Subcutaneous abdominal adipose tissue (tissue), 5 donors: ENCODE measurements around the gene SLC17A6.

ENCODE experiments used
- H3K27ac ChIP-seq: one replicate; pipeline ENCODE4 v1.7.0; 2013; ENCODE audit warnings: low read depth, mild to moderate bottlenecking, inconsistent platforms, low read length, moderate library complexity
- H3K27me3 ChIP-seq, 5 donors: one replicate each; pipeline ENCODE4 v1.7.0; 2013; ENCODE audit warnings: low read length in 5 of 5, inconsistent platforms in 1 of 5; ENCODE audit not compliant: control insufficient read depth in 5 of 5, insufficient read depth in 4 of 5
- H3K36me3 ChIP-seq, 5 donors: one replicate each; pipeline ENCODE4 v1.7.0; 2013; ENCODE audit warnings: low read length in 5 of 5; ENCODE audit not compliant: control insufficient read depth in 5 of 5, insufficient read depth in 5 of 5
- H3K4me1 ChIP-seq, 5 donors: one replicate each; pipeline ENCODE4 v1.7.0; 2013; ENCODE audit warnings: low read length in 5 of 5, mild to moderate bottlenecking in 3 of 5, moderate library complexity in 1 of 5; ENCODE audit not compliant: control insufficient read depth in 5 of 5, insufficient read depth in 5 of 5
- H3K4me3 ChIP-seq, 5 donors: one replicate each; pipeline ENCODE4 v1.7.0; 2013; ENCODE audit warnings: low read length in 5 of 5, low read depth in 1 of 5
- H3K9ac ChIP-seq, 5 donors: one replicate each; pipeline ENCODE4 v1.7.0; 2013; ENCODE audit warnings: low read length in 5 of 5, mild to moderate bottlenecking in 4 of 5, moderate library complexity in 3 of 5
- H3K9me3 ChIP-seq, 5 donors: one replicate each; pipeline ENCODE4 v1.7.0; 2013; ENCODE audit warnings: low read length in 5 of 5; ENCODE audit not compliant: control insufficient read depth in 5 of 5
- donor health status: healthy.
- donor health status: healthy.
- donor health status: healthy.
- donor health status: healthy.
- donor health status: healthy.

Gene SLC17A6

GRCh38 chr11:22337596-22338485, at the start of gene SLC17A6:
Gene SLC17A6, plus strand, starts transcription at chr11:22338381. Its CDS starts 153 bp downstream, at chr11:22338534.
- Histone ChIP-seq H3K36me3 (no peaks in the 10 kb centered on the region), H3K9me3 (peaks cover 0 to 3% (median 0%) of the 10 kb centered on the region in 5 donors), H3K27me3 (peaks cover 40 to 51% (median 45%) of the 10 kb centered on the region in 5 donors), H3K9ac (no peak within 1 kb of the TSS), H3K4me1 (no peaks in the 10 kb centered on the region), H3K4me3 (no peak within 1 kb of the TSS), H3K27ac (no peak within 1 kb of the TSS)

GRCh38 chr11:22302368-22302767, 35.8 kb upstream of the SLC17A6 start:
- Histone ChIP-seq H3K36me3 (no peaks in the 10 kb centered on the region), H3K4me3 (no peak overlapping the region), H3K27ac (no peak overlapping the region), H3K4me1 (no peaks in the 10 kb centered on the region), H3K27me3 (peaks cover 0 to 2% (median 0%) of the 10 kb centered on the region in 5 donors), H3K9ac (no peak overlapping the region), H3K9me3 (no peaks in the 10 kb centered on the region)

DNA sequence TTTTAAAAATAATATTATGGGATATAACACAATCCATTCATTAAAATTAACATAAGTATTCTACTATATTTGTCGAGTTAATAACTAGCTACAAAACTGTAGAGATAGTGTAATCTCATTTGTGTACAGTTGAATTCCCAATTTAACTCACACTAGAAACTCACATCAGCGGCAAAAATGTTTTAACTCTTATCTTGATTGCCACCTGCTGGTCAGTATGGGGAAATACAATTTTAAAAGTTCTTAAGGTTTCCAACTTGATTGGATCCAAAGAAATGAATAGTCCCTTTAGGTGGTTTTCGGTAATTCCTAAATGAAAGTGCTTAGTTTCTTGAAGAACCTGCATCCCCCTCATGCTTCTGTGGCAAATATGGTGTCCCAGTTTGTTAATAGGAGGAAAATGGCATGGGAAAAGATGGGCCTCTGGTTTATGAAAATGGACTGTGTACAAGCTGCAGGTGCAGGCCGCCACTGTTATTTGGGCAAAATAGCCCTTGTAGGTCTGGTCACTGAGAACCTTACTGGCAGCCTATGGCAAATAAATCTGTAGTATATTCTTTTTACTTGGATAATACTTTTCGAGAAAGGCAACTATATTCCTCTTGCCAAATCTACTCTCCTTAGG, 33.7 kb upstream of the SLC17A6 start:
- H3K4me1 ChIP-seq: no peaks in the 10 kb centered on the region
- H3K9me3 ChIP-seq: no peaks in the 10 kb centered on the region
- peaks cover 0 to 2% (median 0%) of the 10 kb centered on the region in 5 donors for H3K27me3 ChIP-seq
- no peak overlapping the region for H3K27ac ChIP-seq
- no peak overlapping the region for H3K9ac ChIP-seq
- no peak overlapping the region for H3K4me3 ChIP-seq
- H3K36me3 ChIP-seq: no peaks in the 10 kb centered on the region

DNA sequence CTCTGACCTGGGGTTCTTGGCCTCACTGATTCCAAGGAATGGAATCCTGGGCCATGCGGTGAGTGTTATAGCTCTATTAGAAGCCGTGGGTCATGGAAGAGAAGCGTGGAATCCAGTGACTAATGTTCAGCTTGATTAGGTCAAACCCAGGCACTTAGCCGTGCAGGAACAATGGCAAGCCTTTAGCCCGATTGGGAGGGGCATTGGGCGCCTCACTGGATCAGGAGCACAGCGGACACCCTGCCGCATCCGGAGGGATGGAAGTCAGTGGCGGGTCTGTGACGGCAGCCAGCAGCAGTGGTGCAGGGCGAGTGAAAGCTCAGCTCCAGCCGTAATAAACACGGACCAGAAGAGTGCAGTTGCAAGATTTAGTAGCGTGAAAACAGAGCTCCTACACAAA, 20.5 kb upstream of the SLC17A6 start:
- H3K36me3 ChIP-seq: no peaks in the 10 kb centered on the region
- no peaks in the 10 kb centered on the region for H3K27me3 ChIP-seq
- no peak overlapping the region for H3K4me3 ChIP-seq
- no peak overlapping the region for H3K9ac ChIP-seq
- no peaks in the 10 kb centered on the region for H3K9me3 ChIP-seq
- H3K4me1 ChIP-seq: no peaks in the 10 kb centered on the region
- H3K27ac ChIP-seq: no peak overlapping the region

GRCh38 chr11:22331771-22332170, 6.4 kb upstream of the SLC17A6 start:
- Histone ChIP-seq H3K27me3 (no peaks in the 10 kb centered on the region), H3K27ac (no peak overlapping the region), H3K4me1 (no peaks in the 10 kb centered on the region), H3K9ac (no peak overlapping the region), H3K9me3 (no peaks in the 10 kb centered on the region), H3K36me3 (no peaks in the 10 kb centered on the region), H3K4me3 (no peak overlapping the region)

DNA sequence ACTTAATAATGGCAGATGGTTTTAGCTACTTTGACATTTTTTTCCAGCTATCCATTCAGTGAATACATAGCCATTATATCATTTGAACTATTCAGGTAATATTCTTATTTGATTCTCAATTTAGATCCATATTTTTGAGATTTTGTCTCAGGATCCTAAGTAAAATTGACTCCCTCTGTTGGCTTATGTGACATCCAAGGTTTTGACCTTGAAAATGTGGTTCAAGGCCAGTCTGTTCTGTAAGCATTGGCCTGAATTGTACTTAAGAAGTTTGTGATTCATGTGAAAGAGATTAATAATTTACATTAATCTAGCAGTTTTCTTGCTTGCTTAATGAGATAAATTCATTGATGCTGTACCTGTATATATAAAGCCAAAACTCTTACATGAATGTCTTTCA, 1.6 kb upstream of the SLC17A6 start:
- H3K27me3 ChIP-seq: peaks cover 27 to 39% (median 33%) of the 10 kb centered on the region in 5 donors
- H3K4me3 ChIP-seq: no peak overlapping the region
- no peaks in the 10 kb centered on the region for H3K36me3 ChIP-seq
- H3K4me1 ChIP-seq: no peaks in the 10 kb centered on the region
- H3K27ac ChIP-seq: no peak overlapping the region
- H3K9me3 ChIP-seq: peaks cover 0 to 2% (median 0%) of the 10 kb centered on the region in 5 donors
- H3K9ac ChIP-seq: no peak overlapping the region

DNA sequence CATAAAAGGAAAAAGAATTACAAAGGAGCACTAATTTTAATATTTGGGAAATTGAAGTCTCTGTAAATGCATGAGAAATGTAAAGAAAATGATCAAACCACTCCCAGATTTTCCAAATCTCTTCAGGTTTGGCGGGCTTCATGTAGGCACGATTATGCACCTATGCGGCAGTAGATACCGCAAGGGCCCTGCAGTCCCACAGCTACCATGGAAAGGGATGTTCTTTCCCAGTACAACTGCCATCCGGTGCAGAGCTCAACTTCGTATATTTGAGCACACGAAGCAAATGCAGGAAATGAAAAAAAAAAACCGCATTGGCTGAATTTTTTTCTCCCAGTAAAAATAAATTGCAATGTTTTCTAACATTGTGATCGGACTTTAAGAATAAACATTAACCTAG, 1.4 kb downstream of the SLC17A6 start:
- H3K36me3 ChIP-seq: no peaks in the 10 kb centered on the region

DNA sequence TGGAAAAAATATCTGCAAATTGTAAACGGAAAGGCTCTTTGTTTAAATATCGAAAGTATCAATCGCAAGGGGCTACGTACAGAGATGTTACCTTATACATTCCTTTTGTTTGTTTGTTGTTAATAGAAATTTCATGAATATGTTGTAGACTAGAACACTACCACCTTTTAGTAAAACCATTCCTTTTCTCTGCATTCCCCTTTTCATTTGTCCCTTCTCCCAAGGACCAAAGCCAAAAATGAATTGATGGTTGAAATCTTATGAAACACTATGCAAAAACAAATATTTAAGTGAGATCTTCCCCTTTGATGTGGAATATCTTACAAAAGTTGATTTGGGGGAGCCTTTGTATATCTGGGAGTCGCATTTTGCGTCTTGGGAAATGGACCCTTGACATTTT, 2.1 kb downstream of the SLC17A6 start:
- Histone ChIP-seq H3K9ac (no peak overlapping the region), H3K4me3 (no peak overlapping the region), H3K4me1 (peaks cover 0 to 5% (median 0%) of the 10 kb centered on the region in 5 donors), H3K27ac (no peak overlapping the region), H3K36me3 (no peaks in the 10 kb centered on the region), H3K9me3 (peaks cover 0 to 3% (median 0%) of the 10 kb centered on the region in 5 donors), H3K27me3 (peaks cover 52 to 67% (median 59%) of the 10 kb centered on the region in 5 donors)

More for the DNA sequence above, 1.4 kb downstream of the SLC17A6 start:
- H3K4me1 ChIP-seq: peaks cover 0 to 5% (median 0%) of the 10 kb centered on the region in 5 donors
- no peak overlapping the region for H3K4me3 ChIP-seq
- no peak overlapping the region for H3K27ac ChIP-seq
- peaks cover 52 to 67% (median 59%) of the 10 kb centered on the region in 5 donors for H3K27me3 ChIP-seq
- H3K9ac ChIP-seq: no peak overlapping the region
- peaks cover 0 to 3% (median 0%) of the 10 kb centered on the region in 5 donors for H3K9me3 ChIP-seq

- Histone ChIP-seq H3K9me3 (peaks cover 0 to 3% (median 0%) of the 10 kb centered on the region in 5 donors), H3K4me1 (peaks cover 0 to 5% (median 0%) of the 10 kb centered on the region in 5 donors), H3K4me3 (no peak overlapping the region), H3K27ac (no peak overlapping the region), H3K36me3 (no peaks in the 10 kb centered on the region), H3K27me3 (peaks cover 52 to 68% (median 59%) of the 10 kb centered on the region in 5 donors), H3K9ac (no peak overlapping the region)
Observed at GRCh38 chr11:22340701-22341587, 2.8 kb downstream of the SLC17A6 start.
